SK-N-SH treated with all-trans-retinoic acid at 6 μM for 48 hours (cell line): Measurements from ENCODE around the gene PMVK.

Experiments used
- ATAC-seq: fragments of 200-7000 bp; cut with Tn5 transposase; 3 replicates; pipeline ENCODE4 v1.9.1; 2020; ENCODE audit warnings: mild to moderate bottlenecking, moderate library complexity
- ARNTL ChIP-seq: fragments of 450-650 bp; formaldehyde crosslinking; IDR thresholded peaks from 2 replicates; pipeline ENCODE4 v1.5.0; 2020; ENCODE audit warnings: low read depth, mild to moderate bottlenecking, moderate library complexity, borderline replicate concordance
- BACH2 ChIP-seq: fragments of 250-450 bp; sonication (Bioruptor Pico); IDR thresholded peaks from 2 replicates; pipeline ENCODE4 v1.9.0; 2021; ENCODE audit warnings: mild to moderate bottlenecking, borderline replicate concordance
- CREB5 ChIP-seq: fragments of 250-450 bp; sonication (Bioruptor Pico); IDR thresholded peaks from 2 replicates; pipeline ENCODE4 v1.5.1; 2020; ENCODE audit warnings: low read depth, mild to moderate bottlenecking, moderate library complexity
- CSDC2 ChIP-seq: fragments of 250-450 bp; sonication (Bioruptor Pico); IDR thresholded peaks from 2 replicates; pipeline ENCODE4 v1.5.0; 2020; ENCODE audit warnings: mild to moderate bottlenecking, moderate library complexity
- CSRNP3 ChIP-seq: fragments of 250-450 bp; sonication (Bioruptor Pico); IDR thresholded peaks from 2 replicates; pipeline ENCODE4 v1.5.1; 2021; ENCODE audit warnings: mild to moderate bottlenecking, moderate library complexity
- ESRRG ChIP-seq: fragments of 250-450 bp; sonication (Bioruptor Pico); IDR thresholded peaks from 2 replicates; pipeline ENCODE4 v1.6.1; 2021; ENCODE audit warnings: mild to moderate bottlenecking
- ISL1 ChIP-seq: fragments of 250-450 bp; sonication (Bioruptor Pico); IDR thresholded peaks from 2 replicates; pipeline ENCODE4 v2.1.2; 2022; ENCODE audit warnings: mild to moderate bottlenecking, moderate library complexity
- OSR1 ChIP-seq: fragments of 250-450 bp; sonication (Bioruptor Pico); IDR thresholded peaks from 2 replicates; pipeline ENCODE4 v1.8.0; 2022; ENCODE audit warnings: moderate library complexity, mild to moderate bottlenecking, inconsistent platforms
- PATZ1 ChIP-seq: fragments of 250-450 bp; sonication (Bioruptor Pico); IDR thresholded peaks from 2 replicates; pipeline ENCODE4 v1.8.0; 2020; ENCODE audit warnings: mild to moderate bottlenecking, moderate library complexity, borderline replicate concordance
- POU6F1 ChIP-seq: fragments of 250-450 bp; sonication (Bioruptor Pico); IDR thresholded peaks from 2 replicates; pipeline ENCODE4 v1.8.0; 2021; ENCODE audit warnings: low read depth, mild to moderate bottlenecking, moderate library complexity, borderline replicate concordance
- PPARA ChIP-seq: fragments of 250-450 bp; sonication (Bioruptor Pico); IDR thresholded peaks from 2 replicates; pipeline ENCODE4 v1.5.0; 2020; ENCODE audit warnings: mild to moderate bottlenecking, borderline replicate concordance
- RARB ChIP-seq: fragments of 250-450 bp; sonication (Bioruptor Pico); IDR thresholded peaks from 2 replicates; pipeline ENCODE4 v1.8.0; 2021; ENCODE audit warnings: mild to moderate bottlenecking, moderate library complexity
- SNAI2 ChIP-seq: fragments of 250-450 bp; sonication (Bioruptor Pico); IDR thresholded peaks from 2 replicates; pipeline ENCODE4 v1.5.0; 2020; ENCODE audit warnings: mild to moderate bottlenecking, moderate library complexity
- TOX ChIP-seq: fragments of 250-450 bp; sonication (Bioruptor Pico); IDR thresholded peaks from 2 replicates; pipeline ENCODE4 v1.8.0; 2021; ENCODE audit warnings: mild to moderate bottlenecking, moderate library complexity, borderline replicate concordance
- TSHZ2 ChIP-seq: fragments of 250-450 bp; sonication (Bioruptor Pico); IDR thresholded peaks from 2 replicates; pipeline ENCODE4 v1.5.0; 2020; ENCODE audit warnings: mild to moderate bottlenecking, moderate library complexity
- ZC3H10 ChIP-seq: fragments of 250-450 bp; sonication (Bioruptor Pico); IDR thresholded peaks from 2 replicates; pipeline ENCODE4 v1.5.1; 2021; ENCODE audit warnings: mild to moderate bottlenecking, moderate library complexity
- ZFP3 ChIP-seq: fragments of 250-450 bp; sonication (Bioruptor Pico); IDR thresholded peaks from 2 replicates; pipeline ENCODE4 v1.5.0; 2020; ENCODE audit warnings: mild to moderate bottlenecking, moderate library complexity
- ZFP30 ChIP-seq: fragments of 450-650 bp; formaldehyde crosslinking; IDR thresholded peaks from 2 replicates; pipeline ENCODE4 v1.5.0; 2022; ENCODE audit warnings: mild to moderate bottlenecking, moderate library complexity
- ZNF70 ChIP-seq: fragments of 450-650 bp; formaldehyde crosslinking; IDR thresholded peaks from 2 replicates; pipeline ENCODE4 v1.5.0; 2020; ENCODE audit warnings: mild to moderate bottlenecking, moderate library complexity
- ZNF8 ChIP-seq: fragments of 450-650 bp; formaldehyde crosslinking; IDR thresholded peaks from 2 replicates; pipeline ENCODE4 v1.5.0; 2020; ENCODE audit warnings: mild to moderate bottlenecking, moderate library complexity

PMVK gene

GRCh38 chr1:154960446-154961136 lies 24.1 kb upstream of the PMVK start:
- TF ChIP-seq CSDC2 (CRISPR knock-in tag) (no peak), ISL1 (no peak), ARNTL (CRISPR knock-in tag) (no peak), POU6F1 (CRISPR knock-in tag) (no peak), OSR1 (CRISPR knock-in tag) (no peak), ZNF8 (CRISPR knock-in tag) (no peak)
- TF ChIP-seq, all 23 proteins: peak for 0

GRCh38 chr1:154959426-154959780 lies 22.9 kb upstream of the PMVK start:
- no peak for ATAC-seq
- TF ChIP-seq ZFP30 (CRISPR knock-in tag) (no peak), ARNTL (CRISPR knock-in tag) (no peak), CSDC2 (CRISPR knock-in tag) (no peak), RARB (no peak), TOX (CRISPR knock-in tag) (no peak), SNAI2 (no peak), TSHZ2 (CRISPR knock-in tag) (no peak), ZC3H10 (no peak), ISL1 (no peak), ZFP3 (no peak), ZNF8 (CRISPR knock-in tag) (no peak), PPARA (CRISPR knock-in tag) (no peak), POU6F1 (CRISPR knock-in tag) (no peak), ESRRG (no peak), CREB5 (CRISPR knock-in tag) (no peak)

More at GRCh38 chr1:154960446-154961136, 24.1 kb upstream of the PMVK start:
- ATAC-seq, result peak; percentile 1

GRCh38 chr1:154958681-154959425 lies 22.3 kb upstream of the PMVK start:
- no peak for ATAC-seq
- no peak for TF ChIP-seq OSR1 (CRISPR knock-in tag)
- no peak for TF ChIP-seq PPARA (CRISPR knock-in tag)
- no peak for TF ChIP-seq ESRRG
- TF ChIP-seq BACH2 (CRISPR knock-in tag), result no peak
- TF ChIP-seq CREB5 (CRISPR knock-in tag), result no peak
- no peak for TF ChIP-seq RARB
- TF ChIP-seq ISL1, result no peak
- no peak for TF ChIP-seq ZNF70
- TF ChIP-seq CSRNP3 (CRISPR knock-in tag), result no peak
- TF ChIP-seq ZFP3, result no peak
- TF ChIP-seq ARNTL (CRISPR knock-in tag), result no peak
- TF ChIP-seq CSDC2 (CRISPR knock-in tag), result no peak
- TF ChIP-seq ZFP30 (CRISPR knock-in tag), result no peak
- no peak for TF ChIP-seq PATZ1 (CRISPR knock-in tag)
